ENCODE results near the gene SLC36A3.

- TF ChIP-seq CTCF (conservative IDR thresholded peaks at IDR 0.05; ENCODE audit: low read depth, low read length) (no peak), POLR2A (IDR thresholded peaks at IDR 0.05; ENCODE audit: low read depth, low read length) (no peak), CHD1 (IDR thresholded peaks at IDR 0.05; ENCODE audit: low read depth, low read length) (no peak), CEBPB (IDR thresholded peaks at IDR 0.05; ENCODE audit: low read depth, low read length) (no peak), MAFK (IDR thresholded peaks at IDR 0.05; ENCODE audit: low read depth, low read length) (no peak), RFX5 (IDR thresholded peaks at IDR 0.05; ENCODE audit: low read depth, low read length) (no peak), MAZ (IDR thresholded peaks at IDR 0.05; ENCODE audit: borderline replicate concordance, low read depth, low read length) (no peak), SMC3 (IDR thresholded peaks at IDR 0.05; ENCODE audit: low read depth, low read length) (no peak)
These were observed 74.6 kb downstream of the SLC36A3 start for GRCh38 chr5:151228986-151229385.

All from IMR-90 (cell line).